NAMALWA (cell line): ENCODE results near the gene REEP1.
"Not testable (repeated sequence)": the region's sequence is repeated elsewhere in the genome, so short reads cannot be mapped to it uniquely, and the experiment has no call there.

ENCODE experiments used
- DNase-seq: peaks from one replicate; pipeline ENCODE4 v3.0.0-alpha.2; 2015; ENCODE audit warnings: low spot score

The REEP1 gene

DNA sequence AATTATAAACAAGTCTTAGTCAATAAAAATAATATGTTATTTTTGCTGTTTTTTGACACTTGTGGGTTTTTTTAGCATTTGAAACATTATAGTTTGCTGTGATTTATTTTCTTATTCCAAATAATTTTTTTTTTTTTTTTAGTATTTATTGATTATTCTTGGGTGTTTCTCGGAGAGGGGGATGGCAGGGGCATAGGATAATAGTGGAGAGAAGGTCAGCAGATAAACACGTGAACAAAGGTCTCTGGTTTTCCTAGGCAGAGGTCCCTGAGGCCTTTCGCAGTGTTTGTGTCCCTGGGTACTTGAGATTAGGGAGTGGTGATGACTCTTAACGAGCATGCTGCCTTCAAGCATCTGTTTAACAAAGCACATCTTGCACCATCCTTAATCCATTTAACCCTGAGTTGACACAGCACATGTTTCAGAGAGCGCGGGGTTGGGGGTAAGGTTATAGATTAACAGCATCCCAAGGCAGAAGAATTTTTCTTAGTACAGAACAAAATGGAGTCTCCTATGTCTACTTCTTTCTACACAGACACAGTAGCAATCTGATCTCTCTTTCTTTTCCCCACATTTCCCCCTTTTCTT lies 8.5 kb upstream of the REEP1 start:
- not testable (repeated sequence) for DNase-seq

DNA sequence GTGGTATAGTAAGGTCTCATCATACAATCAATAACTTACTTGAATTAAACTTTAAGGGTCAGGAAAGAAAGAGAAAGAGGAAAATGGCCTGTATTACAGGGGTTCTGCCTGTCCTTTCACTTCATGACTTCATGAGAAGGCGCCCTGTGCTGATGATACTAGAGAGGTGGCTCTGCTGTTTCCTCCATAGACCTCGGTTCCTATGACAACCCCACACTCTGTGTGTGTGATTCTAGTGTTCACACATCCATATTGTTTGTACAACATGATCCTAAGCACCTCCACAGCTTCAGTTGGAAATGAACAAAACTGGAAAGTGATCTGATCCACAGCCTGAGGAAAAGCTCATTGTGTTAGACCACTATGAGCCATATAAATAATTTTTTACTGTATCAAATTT lies 7.0 kb upstream of the REEP1 start:
- DNase-seq = no peak

- no peak for DNase-seq
Measured at GRCh38 chr2:86342488-86342887, 5.1 kb upstream of the REEP1 start.

GRCh38 chr2:86341470-86341869 lies 4.0 kb upstream of the REEP1 start:
- DNase-seq = no peak

- no peak for DNase-seq
Measured at GRCh38 chr2:86338778-86339295, 1.4 kb upstream of the REEP1 start.

DNA sequence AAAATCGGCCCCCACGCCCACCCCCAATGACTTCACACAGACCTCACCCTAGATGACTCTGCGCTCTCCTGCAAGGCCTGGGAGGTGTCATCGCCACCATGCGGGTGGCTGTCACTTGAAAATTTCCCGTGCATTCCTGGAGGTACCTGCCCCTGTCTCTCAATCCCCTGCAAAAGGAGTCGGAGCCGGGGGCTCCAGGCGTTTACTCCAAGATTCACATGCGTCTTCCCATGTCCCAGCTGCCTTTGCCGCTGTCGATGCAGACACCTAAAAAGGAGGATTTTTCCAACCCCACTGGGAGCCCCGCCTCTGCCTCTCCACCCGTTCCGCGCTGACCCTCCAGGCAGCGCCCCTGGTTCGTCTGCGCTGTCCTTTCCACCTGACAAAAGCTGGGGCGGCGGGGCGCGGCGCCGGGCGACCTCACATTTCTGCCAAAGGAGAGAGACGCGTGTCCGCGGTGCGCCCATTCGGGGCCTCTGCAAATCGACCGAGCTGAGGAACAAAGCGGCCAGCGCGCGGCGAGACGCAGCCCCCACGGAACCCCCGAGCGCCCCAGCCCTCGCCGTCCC lies 667 bp downstream of the REEP1 start:
- no peak for DNase-seq

DNA sequence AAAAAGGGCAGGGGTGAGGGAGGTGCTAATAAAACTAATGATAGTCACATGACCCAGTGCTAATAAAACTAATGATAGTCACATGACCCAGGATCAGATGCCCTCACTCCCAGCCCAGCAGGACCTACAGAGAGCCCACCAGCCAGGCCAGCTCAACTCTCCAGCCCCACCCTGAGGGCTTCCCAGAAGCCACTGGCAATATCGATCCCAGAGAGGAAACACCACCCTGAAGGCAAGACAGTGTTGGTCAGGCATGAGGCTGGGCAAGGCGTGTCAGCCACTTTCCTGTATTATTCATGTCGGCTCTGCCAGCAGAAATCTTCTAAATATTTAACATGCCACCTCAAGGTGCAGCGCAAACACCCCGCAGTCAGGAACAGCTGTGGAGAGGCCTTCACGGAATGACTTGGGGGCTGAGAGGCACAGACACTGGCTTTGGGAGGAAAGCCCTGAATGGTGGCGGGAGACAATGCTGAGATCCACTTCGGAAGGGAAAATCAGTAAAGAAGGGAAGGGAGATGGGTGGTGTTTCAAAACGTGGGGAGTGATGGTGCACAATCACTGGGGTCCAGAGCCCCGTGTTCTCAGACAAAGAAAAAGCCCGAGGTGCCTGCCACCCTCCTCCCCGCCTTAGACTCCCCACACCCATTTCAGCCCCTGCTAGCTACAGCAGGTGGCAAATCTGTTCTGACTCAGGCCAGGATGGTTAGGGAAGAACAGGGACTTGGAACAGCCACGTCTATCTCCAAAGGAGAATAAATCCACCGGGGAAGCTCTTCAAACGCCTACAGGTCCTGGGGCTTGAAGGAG lies 1.4 kb downstream of the REEP1 start:
- DNase-seq = no peak

DNA sequence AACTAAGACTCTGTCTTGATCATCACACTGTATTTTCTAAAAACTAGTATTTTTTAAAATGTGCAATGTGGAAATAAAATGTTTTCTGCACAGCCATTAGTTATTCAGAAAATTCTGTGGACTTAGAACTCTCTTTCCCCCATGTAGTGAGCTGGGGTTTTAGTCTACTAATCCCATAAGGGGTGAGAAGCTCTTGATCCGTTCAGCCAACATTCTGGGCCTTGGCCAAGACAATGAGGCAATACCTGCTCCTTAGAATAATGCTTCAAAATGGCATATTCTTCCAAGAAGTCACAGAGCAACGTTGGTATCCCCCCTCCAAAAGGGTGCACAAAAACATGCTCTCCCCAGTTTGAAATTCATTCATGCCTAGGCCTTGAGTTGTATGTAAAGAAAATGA lies 4.0 kb downstream of the REEP1 start:
- no peak for DNase-seq

DNA sequence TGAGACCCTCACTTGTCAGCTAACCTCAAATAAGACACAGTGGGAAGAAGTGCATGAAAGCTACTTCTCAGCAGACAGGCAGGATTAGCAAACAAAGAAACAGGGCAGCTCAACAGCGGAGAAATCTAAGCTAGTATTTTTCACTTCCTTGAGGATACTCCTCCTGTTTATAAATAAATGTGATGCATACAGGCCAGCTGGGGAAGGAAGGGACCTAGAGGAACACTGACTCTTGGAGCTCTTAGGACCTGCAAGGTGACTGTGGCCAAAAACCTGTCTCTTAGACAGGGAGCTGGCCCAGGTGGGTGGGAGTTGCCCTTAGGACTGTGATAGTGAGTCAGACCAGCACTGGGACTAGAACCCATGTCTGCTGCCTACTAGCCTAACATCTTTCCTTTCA lies 4.8 kb downstream of the REEP1 start:
- no peak for DNase-seq

- DNase-seq = no peak
Measured at GRCh38 chr2:86331384-86331783, 6.0 kb downstream of the REEP1 start.

- no peak for DNase-seq
Measured at GRCh38 chr2:86330001-86330400, 7.4 kb downstream of the REEP1 start.

- DNase-seq = no peak
Measured at GRCh38 chr2:86323273-86324021, 14.0 kb downstream of the REEP1 start.

DNA sequence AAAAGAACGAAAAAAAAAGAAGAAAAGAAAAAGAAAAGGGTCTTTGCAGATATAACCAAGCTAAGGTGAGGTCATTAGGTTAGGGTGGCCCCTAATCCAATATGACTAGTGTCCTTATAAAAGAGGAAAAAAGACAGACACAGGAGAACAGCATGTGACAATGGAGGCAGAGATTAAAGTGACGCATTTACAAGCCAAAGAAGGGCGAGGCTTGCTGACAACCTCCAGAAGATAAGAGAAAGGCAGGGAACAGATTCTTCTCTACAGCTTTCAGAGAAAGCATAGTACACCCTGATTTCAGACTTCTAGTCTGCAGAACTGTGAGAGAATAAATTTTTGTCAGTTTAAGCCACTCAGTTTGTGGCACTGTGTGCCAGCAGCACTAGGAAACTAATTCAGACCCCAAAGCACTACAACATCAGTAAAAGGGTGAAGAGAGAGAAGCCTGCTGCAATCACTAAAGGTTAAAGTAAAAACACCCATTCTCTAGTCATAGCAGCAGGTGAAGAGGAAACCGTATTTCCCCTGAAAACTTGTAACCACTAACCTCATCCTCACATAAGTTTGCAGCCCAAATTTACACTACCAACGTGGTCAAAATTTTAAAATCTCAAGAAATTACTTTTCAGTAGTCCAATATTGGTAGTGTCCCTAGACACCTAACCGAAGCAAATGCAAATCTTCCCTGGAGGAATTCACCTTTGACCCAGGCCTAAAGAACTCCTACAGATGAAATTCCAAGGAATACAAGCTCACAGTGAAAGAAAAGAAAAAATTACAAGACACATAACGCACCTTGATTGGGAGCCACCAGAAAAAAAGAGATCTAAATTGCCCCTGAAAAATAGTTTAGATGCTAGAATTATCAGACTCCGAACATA lies 17.5 kb downstream of the REEP1 start:
- no peak for DNase-seq

- DNase-seq = no peak
Measured at GRCh38 chr2:86315084-86315483, 22.3 kb downstream of the REEP1 start.

- no peak for DNase-seq
Measured at GRCh38 chr2:86314125-86314524, 23.3 kb downstream of the REEP1 start.

DNA sequence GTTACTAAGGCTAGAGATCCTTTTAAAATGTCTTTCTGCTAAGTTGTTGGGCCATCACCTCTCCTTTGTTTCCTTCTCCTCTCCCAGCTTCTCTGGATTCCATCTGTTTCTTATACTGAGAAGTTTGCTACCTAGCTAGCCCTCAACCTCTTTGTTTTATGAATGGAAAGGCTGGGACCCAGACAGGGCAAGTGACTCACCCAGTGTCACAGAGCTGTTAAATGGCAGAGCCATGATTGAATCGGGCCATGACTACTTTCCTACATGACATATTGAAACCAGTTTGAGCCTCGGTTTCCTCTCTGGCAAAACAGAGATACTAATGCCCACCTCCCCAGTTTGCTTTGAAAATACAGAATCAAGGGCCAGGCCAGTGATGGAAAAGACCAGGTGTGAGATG lies 24.1 kb downstream of the REEP1 start:
- no peak for DNase-seq

GRCh38 chr2:86311879-86312278 lies 25.5 kb downstream of the REEP1 start:
- DNase-seq = no peak

- DNase-seq = no peak
Measured at GRCh38 chr2:86309966-86310365, 27.5 kb downstream of the REEP1 start.

DNA sequence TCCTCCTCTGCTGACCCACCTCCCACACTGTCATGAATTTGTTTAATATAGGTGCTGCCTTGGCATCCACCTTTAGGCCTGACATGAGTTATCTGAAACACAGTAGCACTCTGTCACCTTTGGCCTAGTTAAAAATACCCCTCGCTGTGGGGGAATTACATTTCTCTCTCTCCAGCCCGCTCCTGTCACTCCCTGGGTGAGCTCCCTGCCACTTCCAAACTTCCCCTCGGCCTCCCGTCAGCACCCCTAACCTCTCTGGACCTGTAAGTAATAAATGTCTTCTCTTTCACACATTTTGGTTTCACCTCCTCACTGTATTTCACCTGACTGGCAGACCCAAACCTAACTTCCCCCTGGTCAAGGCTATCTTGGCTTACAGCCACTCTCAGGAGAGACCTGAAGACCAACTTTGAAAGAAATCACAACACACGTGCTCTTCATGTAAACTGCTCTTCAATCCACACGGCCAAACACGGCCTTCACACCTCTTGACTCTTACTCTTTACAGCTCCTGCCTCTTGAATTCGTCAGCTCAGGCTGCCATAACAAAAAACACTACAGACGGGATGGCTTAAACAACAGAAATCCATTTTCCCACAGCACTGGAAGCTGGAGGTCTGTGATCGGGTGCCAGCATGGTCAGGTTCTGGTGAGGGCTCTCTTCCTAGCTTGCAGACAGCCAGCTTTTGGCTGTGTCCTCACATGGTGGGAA lies 28.3 kb downstream of the REEP1 start:
- no peak for DNase-seq

DNA sequence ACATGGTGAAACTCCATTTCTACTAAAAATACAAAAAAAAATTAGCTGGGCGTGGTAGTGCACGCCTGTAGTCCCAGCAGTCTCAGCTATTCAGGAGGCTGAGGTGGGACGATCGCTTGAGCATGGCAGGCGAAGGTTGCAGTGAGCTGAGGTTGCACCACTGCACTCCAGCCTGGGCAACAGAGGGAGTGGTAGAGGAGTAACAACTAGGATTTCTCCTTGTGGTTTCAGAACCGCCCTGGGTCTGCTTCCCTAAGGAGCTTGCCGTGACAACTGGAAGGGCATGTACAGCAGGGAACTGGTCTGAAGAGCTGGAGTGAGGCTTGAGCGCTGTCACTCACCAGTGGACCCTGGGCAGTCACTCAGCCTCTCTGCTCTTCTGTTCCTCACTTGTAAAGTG lies 29.1 kb downstream of the REEP1 start:
- DNase-seq = no peak

DNA sequence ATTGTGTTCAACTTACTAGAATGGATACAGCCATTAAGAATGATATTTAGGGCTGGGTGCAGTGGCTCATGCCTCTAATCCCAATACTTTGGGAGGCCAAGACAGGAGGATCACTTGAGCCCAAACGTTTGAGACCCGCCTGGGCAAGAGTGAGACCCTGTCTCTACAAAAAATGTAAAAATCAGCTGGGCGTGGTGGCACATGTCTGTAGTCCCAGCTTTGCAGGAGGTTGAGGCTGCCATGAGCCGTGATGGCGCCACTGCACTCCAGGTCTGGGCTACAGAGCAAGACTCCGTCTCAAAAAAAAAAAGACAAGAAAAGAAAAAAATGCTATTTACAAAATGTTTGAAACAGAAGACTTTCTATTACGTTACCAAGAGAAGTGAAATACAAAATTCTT lies 30.0 kb downstream of the REEP1 start:
- DNase-seq = no peak
